WTC11 (cell line): ENCODE measurements around the gene DCTN2.

Source experiments
- ATF6 ChIP-seq: sonication (generic); formaldehyde crosslinking; IDR thresholded peaks from 2 replicates; pipeline ENCODE4 v1.8.1; 2023; ENCODE audit warnings: mild to moderate bottlenecking, missing genetic modification reagents
- CDX4 ChIP-seq: fragments of 250-450 bp; sonication (Bioruptor Pico); IDR thresholded peaks from 2 replicates; pipeline ENCODE4 v1.9.0; 2021; ENCODE audit warnings: moderate library complexity, mild to moderate bottlenecking, inconsistent platforms, borderline replicate concordance
- MAX ChIP-seq: sonication (generic); formaldehyde crosslinking; IDR thresholded peaks from 2 replicates; pipeline ENCODE4 v1.8.0; 2022; ENCODE audit warnings: mild to moderate bottlenecking, missing genetic modification reagents
- NFE2L1 ChIP-seq: sonication (generic); formaldehyde crosslinking; IDR thresholded peaks from 2 replicates; pipeline ENCODE4 v1.8.1; 2023; ENCODE audit warnings: missing genetic modification reagents
- NR3C1 ChIP-seq: sonication (generic); formaldehyde crosslinking; conservative IDR thresholded peaks from 2 replicates; pipeline ENCODE4 v1.8.1; 2023; ENCODE audit warnings: low read depth, mild to moderate bottlenecking, missing genetic modification reagents
- PREB ChIP-seq: sonication (generic); formaldehyde crosslinking; IDR thresholded peaks from 2 replicates; pipeline ENCODE4 v1.8.1; 2022; ENCODE audit warnings: mild to moderate bottlenecking, missing genetic modification reagents, moderate library complexity, borderline replicate concordance
- TEAD4 ChIP-seq: sonication (generic); formaldehyde crosslinking; IDR thresholded peaks from 2 replicates; pipeline ENCODE4 v1.8.0; 2022; ENCODE audit warnings: mild to moderate bottlenecking, missing genetic modification reagents
- TF ChIP-seq, protein P1 (sequence below): fragments of 200-600 bp; IDR thresholded peaks from 2 replicates; pipeline ENCODE4 v1.8.0; 2022; ENCODE audit warnings: antibody characterized with exemption

- no peak for TF ChIP-seq NR3C1 (CRISPR knock-in tag)
- TF ChIP-seq, protein P1, sequence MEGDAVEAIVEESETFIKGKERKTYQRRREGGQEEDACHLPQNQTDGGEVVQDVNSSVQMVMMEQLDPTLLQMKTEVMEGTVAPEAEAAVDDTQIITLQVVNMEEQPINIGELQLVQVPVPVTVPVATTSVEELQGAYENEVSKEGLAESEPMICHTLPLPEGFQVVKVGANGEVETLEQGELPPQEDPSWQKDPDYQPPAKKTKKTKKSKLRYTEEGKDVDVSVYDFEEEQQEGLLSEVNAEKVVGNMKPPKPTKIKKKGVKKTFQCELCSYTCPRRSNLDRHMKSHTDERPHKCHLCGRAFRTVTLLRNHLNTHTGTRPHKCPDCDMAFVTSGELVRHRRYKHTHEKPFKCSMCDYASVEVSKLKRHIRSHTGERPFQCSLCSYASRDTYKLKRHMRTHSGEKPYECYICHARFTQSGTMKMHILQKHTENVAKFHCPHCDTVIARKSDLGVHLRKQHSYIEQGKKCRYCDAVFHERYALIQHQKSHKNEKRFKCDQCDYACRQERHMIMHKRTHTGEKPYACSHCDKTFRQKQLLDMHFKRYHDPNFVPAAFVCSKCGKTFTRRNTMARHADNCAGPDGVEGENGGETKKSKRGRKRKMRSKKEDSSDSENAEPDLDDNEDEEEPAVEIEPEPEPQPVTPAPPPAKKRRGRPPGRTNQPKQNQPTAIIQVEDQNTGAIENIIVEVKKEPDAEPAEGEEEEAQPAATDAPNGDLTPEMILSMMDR, result no peak
- TF ChIP-seq MAX, result no peak
- no peak for TF ChIP-seq NFE2L1 (CRISPR knock-in tag)
- TF ChIP-seq PREB, result no peak
- no peak for TF ChIP-seq ATF6 (CRISPR knock-in tag)
- no peak for TF ChIP-seq CDX4 (CRISPR knock-in tag)
- TF ChIP-seq TEAD4 (CRISPR knock-in tag), result no peak
Observed at GRCh38 chr12:57518176-57518919, 28.6 kb downstream of the DCTN2 start.
